ENCODE measurements around the gene GNGT1. TPM values are rescaled to one million over a fixed set of nuclear protein-coding genes. Genes with fewer than 3 reads are reported as not detected.

Gene GNGT1
- total RNA-seq, 1 experiment from 2014 or later, result 0.20 TPM

- TF ChIP-seq CTCF (conservative IDR thresholded peaks at IDR 0.05), result no peak
- Histone ChIP-seq H3K27me3 (ENCODE audit: insufficient read depth, low read length) (no peaks in the 10 kb centered on the region), H3K23ac (ENCODE audit: insufficient read length, low read depth, low read length) (no peak overlapping the region), H3K14ac (ENCODE audit: insufficient read depth, low read length) (no peak overlapping the region), H2BK12ac (ENCODE audit: insufficient read length, low read depth, low read length) (no peak overlapping the region), H3K9me3 (ENCODE audit: control insufficient read depth, low read depth, low read length) (no peaks in the 10 kb centered on the region), H3K23me2 (ENCODE audit: insufficient read length, low read depth, low read length, poor library complexity, severe bottlenecking) (no peaks in the 10 kb centered on the region), H2BK20ac (ENCODE audit: low read depth, low read length, poor library complexity, severe bottlenecking) (no peak overlapping the region), H3K56ac (ENCODE audit: insufficient read length, low read depth, low read length) (no peak overlapping the region), H3T11ph (ENCODE audit: low read length) (no peak overlapping the region), H2BK5ac (ENCODE audit: insufficient read length, low read length) (no peak overlapping the region), H3K9ac (ENCODE audit: extremely low read depth, insufficient read length, low read length) (no peak overlapping the region), H3K79me2 (ENCODE audit: insufficient read depth, low read length) (no peaks in the 10 kb centered on the region), H3K18ac (ENCODE audit: insufficient read length, low read depth, low read length) (no peak overlapping the region), H3K27ac (ENCODE audit: insufficient read length, low read depth, low read length) (no peak overlapping the region), H4K5ac (ENCODE audit: insufficient read length, low read depth, low read length) (no peak overlapping the region), H2BK120ac (ENCODE audit: low read depth, low read length, poor library complexity, severe bottlenecking) (no peak overlapping the region), H2AFZ (ENCODE audit: low read length) (no peak overlapping the region), H4K20me1 (ENCODE audit: control insufficient read depth, insufficient read depth, insufficient read length) (no peaks in the 10 kb centered on the region), H3K79me1 (ENCODE audit: insufficient read depth, low read depth, low read length, poor library complexity, severe bottlenecking) (no peaks in the 10 kb centered on the region), H3K4ac (ENCODE audit: low read depth, low read length) (no peak overlapping the region), H4K91ac (ENCODE audit: insufficient read length, low read depth, low read length) (no peak overlapping the region), H3K4me2 (ENCODE audit: insufficient read depth, insufficient read length, low read length) (no peak overlapping the region), H2AK5ac (ENCODE audit: insufficient read length, low read length) (no peak overlapping the region), H3K4me1 (ENCODE audit: insufficient read depth, low read length) (no peaks in the 10 kb centered on the region), H4K8ac (replicated peaks; ENCODE audit: insufficient read length, low read depth, low read length) (no peak overlapping the region), H2BK15ac (ENCODE audit: low read depth, low read length) (no peak overlapping the region)
- Mint-ChIP-seq H3K4me3 (no peak overlapping the region), H3K4me1 (no peaks in the 10 kb centered on the region), H3K36me3 (ENCODE audit: insufficient read depth in 1 of 3, low read depth in 3 of 3) (no peaks in the 10 kb centered on the region), H3K9me3 (no peaks in the 10 kb centered on the region), H3K27ac (no peak overlapping the region), H3K27me3 (ENCODE audit: low read depth) (peaks cover 2% of the 10 kb centered on the region)
- WGBS (ENCODE audit: extremely low coverage, insufficient read length, low lambda C conversion rate), result no CpG with 5 or more reads among the region's 4 CpGs
- DNase-seq, result no peak
Measured at GRCh38 chr7:93943816-93944540, 37.6 kb downstream of the GNGT1 start.

Measured in H9 (cell line).